SH-SY5Y (cell line): ENCODE results near the gene DUSP28.

Experiments used
- GATA2 ChIP-seq: IDR thresholded peaks from 2 replicates; pipeline ENCODE4 v1.6.1; 2011; ENCODE audit warnings: mild to moderate bottlenecking, low read depth, low read length
- GATA3 ChIP-seq: IDR thresholded peaks from 2 replicates; pipeline ENCODE4 v1.6.1; 2011; ENCODE audit warnings: low read depth, mild to moderate bottlenecking, low read length, moderate library complexity

DNA sequence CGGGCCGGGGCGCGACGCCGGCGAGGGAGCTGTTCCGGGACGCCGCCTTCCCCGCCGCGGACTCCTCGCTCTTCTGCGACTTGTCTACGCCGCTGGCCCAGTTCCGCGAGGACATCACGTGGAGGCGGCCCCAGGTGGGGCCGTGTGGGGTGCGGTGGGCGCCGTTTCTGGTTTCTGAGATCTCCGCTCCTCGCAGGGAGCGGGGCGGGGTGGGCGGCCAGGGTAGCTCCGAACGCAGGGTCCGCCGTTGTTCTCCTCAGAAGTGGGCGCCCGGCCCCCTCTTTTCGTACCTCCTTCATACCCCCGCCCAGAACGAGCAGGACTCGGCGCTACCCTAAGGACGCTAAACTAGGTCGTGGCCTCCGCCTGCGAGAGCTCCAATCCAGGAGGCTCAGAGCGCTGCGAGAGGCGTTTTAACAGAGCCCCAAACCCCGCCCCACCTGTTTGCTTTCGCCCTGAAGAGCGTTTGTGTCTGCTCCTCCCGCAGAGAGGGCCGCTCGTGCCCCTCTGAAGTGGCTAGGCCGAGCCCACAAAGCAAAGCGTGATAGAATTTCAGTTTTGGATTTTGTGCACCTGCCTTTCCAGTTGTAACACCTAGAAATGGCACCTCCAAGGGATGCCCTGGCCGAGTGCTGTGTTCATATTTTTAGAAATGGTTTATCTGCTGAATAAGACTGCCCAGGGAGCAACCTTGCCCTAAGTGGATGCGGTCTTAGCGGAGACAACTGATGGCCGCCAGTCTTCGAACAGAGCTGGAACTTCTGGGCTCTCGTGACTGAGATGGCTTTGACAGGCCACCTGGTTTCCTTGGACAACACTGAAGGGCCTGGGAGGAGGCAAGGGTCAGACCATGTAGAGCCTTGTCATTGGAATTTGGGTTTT, 27.0 kb downstream of the DUSP28 start:
- TF ChIP-seq GATA3 = no peak
- no peak for TF ChIP-seq GATA2
